GM12878 (cell line): ENCODE data around the gene NFE2L2. TPM values are rescaled to one million over a fixed set of nuclear protein-coding genes. Genes with fewer than 3 reads are reported as not detected.

Experiments
- ATAC-seq: fragments of 200-7000 bp; cut with Tn5 transposase; 3 replicates; pipeline ENCODE4 v1.9.1; 2020; ENCODE audit warnings: mild to moderate bottlenecking, moderate library complexity
- BruUV-seq: library from RNA; stranded (reverse); fragments of 400-500 nt; replicated peaks from 2 replicates; lab custom pipeline; 2021; lab: Mats Ljungman, UMichigan
- CTCF ChIA-PET: fragments of 300-600 bp; sonication (Branson Sonifier 250); formaldehyde crosslinking; extraction: SDS; loops from one replicate; lab custom pipeline; 2021; ENCODE audit warnings: inconsistent platforms; lab: Yijun Ruan, JAX
- POLR2A ChIA-PET: fragments of 350-600 bp; formaldehyde crosslinking; extraction: SDS; loops from one replicate; lab custom pipeline; 2021; ENCODE audit warnings: inconsistent platforms; lab: Charles Lee
- RAD21 ChIA-PET: fragments of 300-600 bp; sonication (Branson Sonifier 250); formaldehyde crosslinking; loops from one replicate; lab custom pipeline; 2023; ENCODE audit warnings: antibody characterized with exemption; ENCODE audit not compliant: unreplicated experiment; lab: Charles Lee
- SMC1A ChIA-PET: fragments of 300-600 bp; sonication (Branson Sonifier 250); formaldehyde crosslinking; loops from one replicate; lab custom pipeline; 2023; ENCODE audit not compliant: unreplicated experiment, uncharacterized antibody; lab: Charles Lee
- DNase-seq: peaks from one replicate; pipeline ENCODE4 v3.0.0-alpha.2; 2011; ENCODE audit warnings: low read depth, low spot score
- FAIRE-seq: peaks from 3 replicates; lab custom pipeline; 2011; peaks lifted over from hg19 to GRCh38; lab: Jason Lieb, UNC
- H2AFZ ChIP-seq: 2 replicates; pipeline ENCODE4 v1.6.0; 2011; ENCODE audit warnings: low read depth, low read length, control low read depth; ENCODE audit not compliant: control insufficient read depth
- H3K27ac ChIP-seq: 2 replicates; pipeline ENCODE4 v1.5.1; 2011; ENCODE audit warnings: control low read depth; ENCODE audit not compliant: control insufficient read depth, insufficient read depth
- H3K27me3 ChIP-seq, 2 experiments: replicated peaks in 1 of 2; 2 replicates each; pipeline versions ENCODE4 v1.6.0 to v1.6.1; 2011; ENCODE audit warnings: low read length in 1 of 2; ENCODE audit not compliant: control insufficient read depth in 2 of 2, insufficient read depth in 2 of 2
- H3K36me3 ChIP-seq, 2 experiments: 2 replicates each; pipeline ENCODE4 v1.5.1; 2011; ENCODE audit warnings: low read length in 1 of 2; ENCODE audit not compliant: control insufficient read depth in 2 of 2, insufficient read depth in 2 of 2
- H3K4me1 ChIP-seq: 2 replicates; pipeline ENCODE4 v1.6.1; 2011; ENCODE audit warnings: mild to moderate bottlenecking, low read length, moderate library complexity, mixed read lengths; ENCODE audit not compliant: control insufficient read depth, insufficient read depth
- H3K4me2 ChIP-seq: 2 replicates; pipeline ENCODE4 v1.6.0; 2011; ENCODE audit warnings: control low read depth; ENCODE audit not compliant: control insufficient read depth, insufficient read depth
- H3K4me3 ChIP-seq: fragments of 200-600 bp; sonication (generic); 2 replicates; pipeline ENCODE4 v1.5.1; 2016
- H3K79me2 ChIP-seq: 2 replicates; pipeline ENCODE4 v1.6.0; 2011; ENCODE audit warnings: low read length; ENCODE audit not compliant: control insufficient read depth, insufficient read depth
- H3K9ac ChIP-seq: 2 replicates; pipeline ENCODE4 v1.8.0; 2011; ENCODE audit warnings: low read length, control low read depth, mixed read lengths; ENCODE audit not compliant: control insufficient read depth, insufficient read depth
- H3K9me3 ChIP-seq: replicated peaks from 3 replicates; pipeline ENCODE4 v1.5.1; 2011; ENCODE audit warnings: mild to moderate bottlenecking, low read length; ENCODE audit not compliant: control insufficient read depth, insufficient read depth
- H4K20me1 ChIP-seq: 2 replicates; pipeline ENCODE4 v1.6.0; 2011; ENCODE audit not compliant: control insufficient read depth, insufficient read depth
- ATF7 ChIP-seq: fragments of 450-650 bp; IDR thresholded peaks from 2 replicates; pipeline ENCODE4 v1.6.1; 2016; ENCODE audit warnings: low read depth, mild to moderate bottlenecking
- GATAD2B ChIP-seq: fragments of 450-650 bp; conservative IDR thresholded peaks from 2 replicates; pipeline ENCODE4 v1.6.1; 2017; ENCODE audit warnings: low read depth, mild to moderate bottlenecking, moderate library complexity
- SMAD1 ChIP-seq: fragments of 450-650 bp; IDR thresholded peaks from 2 replicates; pipeline ENCODE4 v1.6.1; 2018; ENCODE audit warnings: mild to moderate bottlenecking, low read depth; ENCODE audit not compliant: partially characterized antibody
- SPI1 ChIP-seq: IDR thresholded peaks from 2 replicates; pipeline ENCODE4 v1.6.1; 2011; ENCODE audit warnings: low read depth, mild to moderate bottlenecking, low read length, moderate library complexity, borderline replicate concordance; ENCODE audit not compliant: insufficient read depth
- SUZ12 ChIP-seq: fragments of 200-600 bp; sonication (generic); IDR thresholded peaks from one replicate; pipeline ENCODE4 v1.6.1; 2018; ENCODE audit warnings: antibody characterized with exemption, mild to moderate bottlenecking; ENCODE audit not compliant: unreplicated experiment
- TBL1XR1 ChIP-seq: IDR thresholded peaks from 2 replicates; pipeline ENCODE4 v1.6.1; 2012; ENCODE audit warnings: low read depth, low read length, improper control_type of control experiment
- ZNF622 ChIP-seq: fragments of 450-650 bp; IDR thresholded peaks from 2 replicates; pipeline ENCODE4 v1.6.1; 2017; ENCODE audit warnings: mild to moderate bottlenecking, inconsistent platforms
- ZSCAN29 ChIP-seq: fragments of 450-650 bp; IDR thresholded peaks from 2 replicates; pipeline ENCODE4 v1.6.1; 2017; ENCODE audit warnings: mild to moderate bottlenecking, moderate library complexity
- WGBS: methylation state at CpG from one replicate; pipeline ENCODE4 v1.1.6; 2016; ENCODE audit warnings: low lambda C conversion rate; ENCODE audit not compliant: insufficient replicate concordance, insufficient coverage; ENCODE audit errors: missing lambda C conversion rate; 5-methylcytosine and 5-hydroxymethylcytosine counted together
- in situ Hi-C: fragments of 300-500 bp; cut with MboI; formaldehyde crosslinking; loops from 9 replicates; pipeline ENCODE4 v1.14.3; 2018; ENCODE audit warnings: mixed read lengths
- intact Hi-C: fragments of 100-400 bp; cut with micrococcal nuclease; formaldehyde crosslinking; loops from one replicate; pipeline ENCODE4 v1.14.2; 2022; ENCODE audit not compliant: unreplicated experiment
- polyA plus RNA-seq, 11 experiments: library from polyadenylated mRNA; depleted of rRNA in 4 of 11; unstranded in 6 of 11; stranded (reverse) in 5 of 11; fragments of >200 nt; fragmentation: Nextera tagmentation in 4 of 11; fragmentation: Illumina TruSeq in 1 of 11; extraction: Ambion mirVana in 4 of 11; extraction: Trizol in 1 of 11; gene quantifications; 1 replicate in 1 of 11; 2 replicates in 10 of 11; pipeline versions ENCODE4 v1.2.1 to v1.2.3, GENCODE V29; 2011 to 2016; ENCODE audit warnings: inconsistent platforms in 2 of 11, missing spikeins in 2 of 11, low read depth in 1 of 11
- total RNA-seq, 4 experiments: library from RNA; depleted of rRNA in 3 of 4; stranded (reverse); fragments of >200 nt in 3 of 4; fragmentation: Illumina TruSeq in 1 of 4; extraction: Trizol in 1 of 4; gene quantifications; 2 replicates each; pipeline versions ENCODE4 v1.2.1 to v1.2.3, GENCODE V29; 2013 to 2021
- TF ChIP-seq, protein P1 (sequence below): fragments of 150-350 bp; IDR thresholded peaks from 2 replicates; pipeline ENCODE4 v1.6.1; 2014; ENCODE audit warnings: mild to moderate bottlenecking, low read depth, low read length
- TF ChIP-seq, protein P2 (sequence below): fragments of 450-650 bp; formaldehyde crosslinking; IDR thresholded peaks from 2 replicates; pipeline ENCODE4 v1.5.0; 2022; ENCODE audit warnings: mild to moderate bottlenecking, missing genetic modification characterization
- TF ChIP-seq, protein P3 (sequence below): IDR thresholded peaks from 2 replicates; pipeline ENCODE4 v1.6.1; 2011; ENCODE audit warnings: low read depth, mild to moderate bottlenecking, low read length, moderate library complexity, borderline replicate concordance; ENCODE audit errors: extremely low read depth
- TF ChIP-seq, protein P4 (sequence below): IDR thresholded peaks from 2 replicates; pipeline ENCODE4 v1.6.1; 2011; ENCODE audit warnings: borderline replicate concordance, low read depth, mild to moderate bottlenecking, moderate library complexity, mixed read lengths, low read length; ENCODE audit not compliant: insufficient read depth; ENCODE audit errors: extremely low read length

The NFE2L2 gene
- total and polyA plus RNA-seq, 10 of the 15 experiments (the other 5 are each of a cell fraction or from before 2014, with no cell fraction given) = 18.4 to 69.8 (median 37.1) TPM

DNA sequence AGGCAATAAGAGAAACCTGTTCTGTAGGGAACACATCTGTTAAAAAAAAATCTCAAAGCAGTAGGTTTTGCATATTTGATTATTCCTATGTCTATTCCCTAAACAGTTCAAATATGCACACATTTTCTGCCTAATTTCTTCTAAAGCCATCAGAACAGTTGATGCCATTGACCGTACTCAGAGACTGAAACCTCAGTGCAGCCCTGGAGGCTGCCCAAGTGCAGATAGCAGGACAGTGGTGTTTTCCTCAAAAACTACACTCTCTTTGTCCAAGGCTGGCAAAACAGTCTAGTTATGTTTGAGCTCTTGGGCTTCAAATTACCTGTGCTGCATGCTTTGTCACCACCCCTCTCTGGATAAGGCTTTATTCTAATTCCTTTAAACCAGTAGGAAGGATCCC, 23.3 kb upstream of the NFE2L2 start:
- Histone ChIP-seq H3K4me2 (no peak overlapping the region), H3K36me3 (no peaks in the 10 kb centered on the region), H3K4me1 (peaks cover 16% of the 10 kb centered on the region), H3K9ac (no peak overlapping the region), H3K27ac (no peak overlapping the region), H3K79me2 (no peaks in the 10 kb centered on the region), H3K4me3 (no peak overlapping the region), H3K9me3 (no peaks in the 10 kb centered on the region), H3K27me3 (no peaks in the 10 kb centered on the region), H4K20me1 (no peaks in the 10 kb centered on the region), H2AFZ (no peak overlapping the region)
- RAD21 ChIA-PET = interaction anchor here (1.0 to 1.7 kb wide), 2 partner anchors 23 to 123 kb away, joined by 3 to 6 read pairs; partner anchors contain the start of gene NFE2L2
- 95% methylated on average over 1 of the region's 1 CpG for WGBS
- BruUV-seq = no TSS peak
- SMC1A ChIA-PET = interaction anchor here (2.5 to 3.5 kb wide), 2 partner anchors 23 to 123 kb away, joined by 15 to 20 read pairs; partner anchors contain the start of gene NFE2L2
- POLR2A ChIA-PET = interaction anchor here (3.0 kb wide), 1 partner anchor 22 kb away, joined by 11 read pairs; the partner anchor contains the start of gene NFE2L2
- intact Hi-C loops (no loop called here), in situ Hi-C loops (no loop called here)
- DNase-seq (no peak), ATAC-seq (no peak), FAIRE-seq (no peak)
- TF ChIP-seq GATAD2B (no peak), ATF7 (no peak), SPI1 (no peak), ZSCAN29 (no peak), SMAD1 (no peak), ZNF622 (no peak), TBL1XR1 (no peak), SUZ12 (no peak)
- TF ChIP-seq, protein P1, sequence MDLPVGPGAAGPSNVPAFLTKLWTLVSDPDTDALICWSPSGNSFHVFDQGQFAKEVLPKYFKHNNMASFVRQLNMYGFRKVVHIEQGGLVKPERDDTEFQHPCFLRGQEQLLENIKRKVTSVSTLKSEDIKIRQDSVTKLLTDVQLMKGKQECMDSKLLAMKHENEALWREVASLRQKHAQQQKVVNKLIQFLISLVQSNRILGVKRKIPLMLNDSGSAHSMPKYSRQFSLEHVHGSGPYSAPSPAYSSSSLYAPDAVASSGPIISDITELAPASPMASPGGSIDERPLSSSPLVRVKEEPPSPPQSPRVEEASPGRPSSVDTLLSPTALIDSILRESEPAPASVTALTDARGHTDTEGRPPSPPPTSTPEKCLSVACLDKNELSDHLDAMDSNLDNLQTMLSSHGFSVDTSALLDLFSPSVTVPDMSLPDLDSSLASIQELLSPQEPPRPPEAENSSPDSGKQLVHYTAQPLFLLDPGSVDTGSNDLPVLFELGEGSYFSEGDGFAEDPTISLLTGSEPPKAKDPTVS = no peak
- TF ChIP-seq, protein P2, sequence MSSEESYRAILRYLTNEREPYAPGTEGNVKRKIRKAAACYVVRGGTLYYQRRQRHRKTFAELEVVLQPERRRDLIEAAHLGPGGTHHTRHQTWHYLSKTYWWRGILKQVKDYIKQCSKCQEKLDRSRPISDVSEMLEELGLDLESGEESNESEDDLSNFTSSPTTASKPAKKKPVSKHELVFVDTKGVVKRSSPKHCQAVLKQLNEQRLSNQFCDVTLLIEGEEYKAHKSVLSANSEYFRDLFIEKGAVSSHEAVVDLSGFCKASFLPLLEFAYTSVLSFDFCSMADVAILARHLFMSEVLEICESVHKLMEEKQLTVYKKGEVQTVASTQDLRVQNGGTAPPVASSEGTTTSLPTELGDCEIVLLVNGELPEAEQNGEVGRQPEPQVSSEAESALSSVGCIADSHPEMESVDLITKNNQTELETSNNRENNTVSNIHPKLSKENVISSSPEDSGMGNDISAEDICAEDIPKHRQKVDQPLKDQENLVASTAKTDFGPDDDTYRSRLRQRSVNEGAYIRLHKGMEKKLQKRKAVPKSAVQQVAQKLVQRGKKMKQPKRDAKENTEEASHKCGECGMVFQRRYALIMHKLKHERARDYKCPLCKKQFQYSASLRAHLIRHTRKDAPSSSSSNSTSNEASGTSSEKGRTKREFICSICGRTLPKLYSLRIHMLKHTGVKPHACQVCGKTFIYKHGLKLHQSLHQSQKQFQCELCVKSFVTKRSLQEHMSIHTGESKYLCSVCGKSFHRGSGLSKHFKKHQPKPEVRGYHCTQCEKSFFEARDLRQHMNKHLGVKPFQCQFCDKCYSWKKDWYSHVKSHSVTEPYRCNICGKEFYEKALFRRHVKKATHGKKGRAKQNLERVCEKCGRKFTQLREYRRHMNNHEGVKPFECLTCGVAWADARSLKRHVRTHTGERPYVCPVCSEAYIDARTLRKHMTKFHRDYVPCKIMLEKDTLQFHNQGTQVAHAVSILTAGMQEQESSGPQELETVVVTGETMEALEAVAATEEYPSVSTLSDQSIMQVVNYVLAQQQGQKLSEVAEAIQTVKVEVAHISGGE (CRISPR knock-in tag) = no peak
- TF ChIP-seq, protein P3, sequence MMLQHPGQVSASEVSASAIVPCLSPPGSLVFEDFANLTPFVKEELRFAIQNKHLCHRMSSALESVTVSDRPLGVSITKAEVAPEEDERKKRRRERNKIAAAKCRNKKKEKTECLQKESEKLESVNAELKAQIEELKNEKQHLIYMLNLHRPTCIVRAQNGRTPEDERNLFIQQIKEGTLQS = no peak
- TF ChIP-seq, protein P4, sequence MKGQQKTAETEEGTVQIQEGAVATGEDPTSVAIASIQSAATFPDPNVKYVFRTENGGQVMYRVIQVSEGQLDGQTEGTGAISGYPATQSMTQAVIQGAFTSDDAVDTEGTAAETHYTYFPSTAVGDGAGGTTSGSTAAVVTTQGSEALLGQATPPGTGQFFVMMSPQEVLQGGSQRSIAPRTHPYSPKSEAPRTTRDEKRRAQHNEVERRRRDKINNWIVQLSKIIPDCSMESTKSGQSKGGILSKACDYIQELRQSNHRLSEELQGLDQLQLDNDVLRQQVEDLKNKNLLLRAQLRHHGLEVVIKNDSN = no peak
- CTCF ChIA-PET = interaction anchor here (1.1 kb wide), 1 partner anchor 8 kb away, joined by 4 read pairs; no protein-coding TSS in a partner anchor
